ENCODE data around the gene P2RX2.

The P2RX2 gene

GRCh38 chr12:132653567-132654290, 35.2 kb downstream of the P2RX2 start:
- no peak overlapping the region for H3K4me3 ChIP-seq (ENCODE audit: low read depth, low read length)
- TF ChIP-seq CTCF (IDR thresholded peaks at IDR 0.05; ENCODE audit: low read depth, low read length) = no peak

- H3K4me3 ChIP-seq (ENCODE audit: low read depth, low read length) = no peak overlapping the region
- TF ChIP-seq CTCF (IDR thresholded peaks at IDR 0.05; ENCODE audit: low read depth, low read length) = no peak
Observed at GRCh38 chr12:132657004-132657727, 38.6 kb downstream of the P2RX2 start.

GRCh38 chr12:132658149-132658894, 39.7 kb downstream of the P2RX2 start:
- no peak overlapping the region for H3K4me3 ChIP-seq (ENCODE audit: low read depth, low read length)
- TF ChIP-seq CTCF (IDR thresholded peaks at IDR 0.05; ENCODE audit: low read depth, low read length) = no peak

- H3K4me3 ChIP-seq (ENCODE audit: low read depth, low read length) = no peak overlapping the region
- no peak for TF ChIP-seq CTCF (IDR thresholded peaks at IDR 0.05; ENCODE audit: low read depth, low read length)
Observed at GRCh38 chr12:132659146-132659545, 40.6 kb downstream of the P2RX2 start.

GRCh38 chr12:132660052-132660451, 41.5 kb downstream of the P2RX2 start:
- no peak overlapping the region for H3K4me3 ChIP-seq (ENCODE audit: low read depth, low read length)
- TF ChIP-seq CTCF (IDR thresholded peaks at IDR 0.05; ENCODE audit: low read depth, low read length) = no peak

- no peak overlapping the region for H3K4me3 ChIP-seq (ENCODE audit: low read depth, low read length)
- no peak for TF ChIP-seq CTCF (IDR thresholded peaks at IDR 0.05; ENCODE audit: low read depth, low read length)
Observed at GRCh38 chr12:132660996-132661395, 42.4 kb downstream of the P2RX2 start.
